Stimulated activated naive CD8-positive, alpha-beta T cell treated with anti-CD3 and anti-CD28 coated beads, Interleukin-15, Interleukin-2, amounts not matched to agents 100 ng/mL and 50 ng/mL, for 24 hours (primary cell): Measurements from ENCODE around the gene KRT33A.

Experiments
- H3K27ac Mint-ChIP-seq: one replicate; pipeline ENCODE4 v1.8.0; 2021; ENCODE audit warnings: mild to moderate bottlenecking, mixed read lengths
- H3K27me3 Mint-ChIP-seq: one replicate; pipeline ENCODE4 v1.8.0; 2021; ENCODE audit warnings: mixed read lengths
- H3K36me3 Mint-ChIP-seq: one replicate; pipeline ENCODE4 v1.8.0; 2021; ENCODE audit warnings: low read depth, mixed read lengths
- H3K4me1 Mint-ChIP-seq: one replicate; pipeline ENCODE4 v1.8.0; 2021; ENCODE audit warnings: low read depth, mixed read lengths
- H3K4me3 Mint-ChIP-seq: one replicate; pipeline ENCODE4 v1.8.0; 2021; ENCODE audit warnings: mild to moderate bottlenecking, mixed read lengths
- H3K9me3 Mint-ChIP-seq: one replicate; pipeline ENCODE4 v1.8.0; 2021; ENCODE audit warnings: mixed read lengths

Gene KRT33A

DNA sequence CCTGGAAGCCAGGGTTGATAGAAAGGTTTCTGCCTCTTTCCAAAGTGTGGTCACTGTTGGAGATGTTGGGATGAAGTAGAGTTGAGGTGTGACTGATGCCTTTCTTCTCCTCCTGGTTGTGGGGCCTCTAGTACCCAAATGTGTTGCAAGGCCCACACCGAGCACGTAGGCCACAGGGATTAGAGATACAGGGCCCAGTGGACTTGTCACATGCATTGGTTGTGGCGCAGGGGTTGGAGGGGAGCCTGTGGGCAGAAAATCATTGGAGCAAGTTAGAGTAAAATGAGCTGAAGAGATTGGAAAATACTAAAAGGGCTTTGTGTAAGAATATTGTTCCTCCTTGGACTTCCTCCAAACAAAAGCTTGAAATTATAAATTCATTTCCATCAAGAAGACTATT, 4.6 kb downstream of the KRT33A start:
- no peak overlapping the region for H3K4me3 Mint-ChIP-seq
- peaks cover 22% of the 10 kb centered on the region for H3K4me1 Mint-ChIP-seq
- H3K36me3 Mint-ChIP-seq = peaks cover 10% of the 10 kb centered on the region
- no peaks in the 10 kb centered on the region for H3K27me3 Mint-ChIP-seq
- no peak overlapping the region for H3K27ac Mint-ChIP-seq
- no peaks in the 10 kb centered on the region for H3K9me3 Mint-ChIP-seq

DNA sequence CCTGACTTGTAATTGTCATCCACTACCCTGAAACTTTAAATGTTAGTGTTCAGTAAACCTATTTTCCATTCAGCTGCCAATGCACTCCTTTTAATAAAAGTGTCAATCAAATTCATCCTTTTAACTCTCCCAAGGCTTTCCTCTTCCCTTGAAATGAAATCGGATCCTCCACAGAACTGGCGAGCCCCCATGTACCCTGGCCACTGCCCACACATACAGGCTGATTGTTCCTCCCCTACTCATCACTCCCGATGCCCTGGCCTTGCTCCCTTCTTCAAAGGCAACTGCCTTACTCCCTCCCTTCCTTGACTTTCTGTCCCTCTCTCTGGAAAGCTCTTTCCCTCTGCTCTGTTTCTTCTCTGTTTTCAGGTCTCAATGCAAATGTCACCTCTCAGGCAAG, 7.6 kb downstream of the KRT33A start:
- no peak overlapping the region for H3K27ac Mint-ChIP-seq

DNA sequence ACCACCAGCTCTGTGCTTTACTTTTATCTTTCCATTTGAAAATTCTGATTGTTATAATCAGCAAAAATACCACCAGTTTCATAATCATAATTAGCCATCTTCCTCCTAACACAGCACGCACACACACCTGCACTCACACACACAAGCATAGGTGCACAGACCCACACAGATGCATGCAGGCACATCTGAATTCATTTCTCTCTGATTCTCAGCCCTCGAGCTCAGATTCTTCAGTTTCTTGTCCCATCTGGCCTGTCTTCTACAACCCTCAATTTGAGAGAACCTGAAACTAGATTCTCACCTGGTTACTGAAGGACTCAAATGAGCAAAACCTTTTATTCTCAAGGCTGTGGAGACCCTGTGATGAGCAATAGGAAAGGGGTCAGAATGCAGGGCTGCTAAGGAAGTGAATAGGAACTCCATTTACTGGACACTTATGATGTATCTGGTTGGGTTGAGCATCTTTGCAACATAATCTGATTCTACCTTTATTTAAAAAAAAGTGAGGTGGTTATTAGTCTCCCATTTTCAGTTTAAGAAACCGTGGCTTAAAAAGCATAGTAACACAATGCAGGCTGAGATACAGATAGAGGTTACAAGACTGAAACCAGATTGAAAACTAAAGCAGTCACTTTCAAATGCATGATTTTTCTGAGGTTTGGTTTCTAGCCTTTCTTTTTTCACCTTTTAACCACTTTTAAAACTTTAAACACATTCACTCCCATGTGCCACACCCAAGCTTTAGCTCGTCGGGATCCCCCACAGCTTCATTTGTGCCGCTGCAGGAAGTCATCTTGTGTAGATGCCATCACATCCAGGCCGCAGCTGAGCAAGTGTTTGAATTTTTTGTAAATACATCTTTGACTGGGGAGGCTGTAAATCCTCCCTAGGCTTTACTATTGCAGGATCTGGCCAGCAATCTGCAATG, 9.4 kb downstream of the KRT33A start:
- Mint-ChIP-seq H3K4me3 (no peak overlapping the region), H3K27ac (no peak overlapping the region)

More for the DNA sequence above, 7.6 kb downstream of the KRT33A start:
- Mint-ChIP-seq H3K27me3 (no peaks in the 10 kb centered on the region), H3K36me3 (peaks cover 10% of the 10 kb centered on the region), H3K4me3 (no peak overlapping the region), H3K4me1 (peaks cover 50% of the 10 kb centered on the region), H3K9me3 (no peaks in the 10 kb centered on the region)

DNA sequence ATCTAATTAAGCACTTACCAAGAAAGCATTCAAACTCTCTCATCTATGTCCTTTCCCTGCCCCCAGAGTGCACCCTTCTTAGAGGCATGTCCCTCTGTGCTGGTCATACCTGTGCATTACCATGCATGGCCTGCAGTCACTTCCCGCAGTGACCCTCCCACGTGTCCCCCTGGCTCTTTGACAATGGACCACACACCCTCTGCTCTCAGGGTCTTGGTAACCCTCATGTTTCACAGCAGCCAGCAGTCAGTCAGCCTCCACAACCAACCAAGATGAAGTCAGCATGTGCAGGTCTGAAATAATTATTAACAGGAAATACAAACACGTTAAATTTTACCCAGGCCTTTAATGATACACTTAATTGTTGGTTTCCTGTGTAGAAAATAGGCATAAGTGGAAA, 10.1 kb downstream of the KRT33A start:
- Mint-ChIP-seq H3K36me3 (peaks cover 10% of the 10 kb centered on the region), H3K9me3 (no peaks in the 10 kb centered on the region), H3K27ac (no peak overlapping the region), H3K4me3 (no peak overlapping the region), H3K4me1 (peaks cover 58% of the 10 kb centered on the region), H3K27me3 (no peaks in the 10 kb centered on the region)

More for the DNA sequence above, 9.4 kb downstream of the KRT33A start:
- peaks cover 52% of the 10 kb centered on the region for H3K4me1 Mint-ChIP-seq
- H3K9me3 Mint-ChIP-seq = no peaks in the 10 kb centered on the region
- H3K36me3 Mint-ChIP-seq = peaks cover 10% of the 10 kb centered on the region
- no peaks in the 10 kb centered on the region for H3K27me3 Mint-ChIP-seq

DNA sequence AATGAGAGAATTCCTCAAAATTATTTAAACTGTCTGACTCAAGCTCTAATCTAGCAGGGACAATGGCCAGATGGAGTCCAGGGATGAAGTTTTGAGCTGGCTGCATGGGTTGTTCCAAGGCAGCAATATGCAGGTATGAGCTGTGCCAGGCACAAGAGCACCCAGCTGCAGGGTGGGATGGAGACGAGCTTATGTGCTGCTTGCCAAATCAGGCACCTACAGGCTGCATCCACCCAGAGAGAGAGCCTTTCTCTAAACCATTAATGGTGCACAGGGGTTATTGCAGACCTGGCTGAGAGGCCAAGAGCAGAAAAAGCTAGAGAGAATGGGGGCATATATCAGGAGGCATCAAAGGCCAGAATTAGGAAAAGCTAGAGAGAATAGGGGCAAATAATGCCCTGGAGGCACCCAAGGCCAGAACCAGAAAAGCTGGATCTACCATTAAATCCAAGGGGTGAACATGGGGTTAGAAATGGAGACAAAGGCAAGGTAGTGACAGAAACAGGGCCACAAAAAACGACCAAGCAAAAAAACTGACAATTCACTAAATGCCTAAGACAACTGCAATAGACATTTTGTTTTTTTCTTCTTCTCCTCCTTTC, 11.0 kb downstream of the KRT33A start:
- Mint-ChIP-seq H3K4me3 (no peak overlapping the region), H3K27me3 (no peaks in the 10 kb centered on the region), H3K4me1 (peaks cover 66% of the 10 kb centered on the region), H3K36me3 (peaks cover 10% of the 10 kb centered on the region), H3K27ac (no peak overlapping the region), H3K9me3 (no peaks in the 10 kb centered on the region)

DNA sequence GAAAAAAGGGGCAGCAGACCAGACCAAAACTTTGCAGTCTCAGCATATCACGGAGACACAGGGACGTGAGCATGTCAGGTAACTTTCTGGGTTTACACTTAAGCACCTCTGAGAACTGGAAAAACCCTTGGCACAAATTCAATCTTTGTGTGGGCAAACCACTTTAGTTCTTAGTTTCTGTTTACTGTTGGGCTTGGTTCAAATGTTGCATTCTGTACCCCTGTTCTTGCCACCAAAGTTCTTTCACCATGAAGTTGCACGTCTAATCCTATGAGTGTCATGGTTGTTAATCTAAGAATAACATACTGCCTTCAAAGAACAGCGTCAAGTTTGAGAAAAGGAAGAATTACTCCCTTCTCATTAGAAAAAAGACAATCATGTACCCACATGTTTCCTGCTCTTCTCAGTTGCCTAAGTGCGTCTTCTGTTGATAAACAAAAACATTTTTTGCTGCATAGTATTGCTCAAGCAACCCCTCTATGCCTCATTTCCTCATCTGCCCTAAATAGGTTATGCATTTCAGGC, 11.6 kb downstream of the KRT33A start:
- peaks cover 10% of the 10 kb centered on the region for H3K36me3 Mint-ChIP-seq
- no peaks in the 10 kb centered on the region for H3K27me3 Mint-ChIP-seq
- H3K4me3 Mint-ChIP-seq = no peak overlapping the region
- no peaks in the 10 kb centered on the region for H3K9me3 Mint-ChIP-seq
- H3K4me1 Mint-ChIP-seq = peaks cover 72% of the 10 kb centered on the region
- H3K27ac Mint-ChIP-seq = no peak overlapping the region

DNA sequence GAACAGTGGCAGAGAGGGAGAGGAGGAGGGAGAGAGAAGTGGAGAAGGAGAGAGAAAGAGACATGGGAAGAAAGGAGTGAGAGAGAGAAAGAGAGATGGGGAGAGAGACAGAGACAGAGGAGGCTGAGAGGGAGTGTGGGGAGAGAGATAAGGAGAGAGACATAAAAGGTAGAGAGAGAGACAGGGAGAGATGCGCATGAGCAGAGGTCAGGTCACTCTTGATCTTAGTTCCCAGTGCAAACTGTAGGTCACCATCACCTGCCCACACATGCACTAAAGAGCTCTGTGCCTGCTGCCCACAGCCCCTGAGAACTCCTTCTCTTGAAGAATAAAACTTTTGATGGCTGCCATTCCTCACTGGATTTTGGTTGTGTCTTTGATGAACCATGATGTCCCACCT, 14.9 kb downstream of the KRT33A start:
- H3K9me3 Mint-ChIP-seq = no peaks in the 10 kb centered on the region
- no peak overlapping the region for H3K4me3 Mint-ChIP-seq
- no peaks in the 10 kb centered on the region for H3K36me3 Mint-ChIP-seq
- peaks cover 53% of the 10 kb centered on the region for H3K4me1 Mint-ChIP-seq
- no peak overlapping the region for H3K27ac Mint-ChIP-seq
- H3K27me3 Mint-ChIP-seq = no peaks in the 10 kb centered on the region

DNA sequence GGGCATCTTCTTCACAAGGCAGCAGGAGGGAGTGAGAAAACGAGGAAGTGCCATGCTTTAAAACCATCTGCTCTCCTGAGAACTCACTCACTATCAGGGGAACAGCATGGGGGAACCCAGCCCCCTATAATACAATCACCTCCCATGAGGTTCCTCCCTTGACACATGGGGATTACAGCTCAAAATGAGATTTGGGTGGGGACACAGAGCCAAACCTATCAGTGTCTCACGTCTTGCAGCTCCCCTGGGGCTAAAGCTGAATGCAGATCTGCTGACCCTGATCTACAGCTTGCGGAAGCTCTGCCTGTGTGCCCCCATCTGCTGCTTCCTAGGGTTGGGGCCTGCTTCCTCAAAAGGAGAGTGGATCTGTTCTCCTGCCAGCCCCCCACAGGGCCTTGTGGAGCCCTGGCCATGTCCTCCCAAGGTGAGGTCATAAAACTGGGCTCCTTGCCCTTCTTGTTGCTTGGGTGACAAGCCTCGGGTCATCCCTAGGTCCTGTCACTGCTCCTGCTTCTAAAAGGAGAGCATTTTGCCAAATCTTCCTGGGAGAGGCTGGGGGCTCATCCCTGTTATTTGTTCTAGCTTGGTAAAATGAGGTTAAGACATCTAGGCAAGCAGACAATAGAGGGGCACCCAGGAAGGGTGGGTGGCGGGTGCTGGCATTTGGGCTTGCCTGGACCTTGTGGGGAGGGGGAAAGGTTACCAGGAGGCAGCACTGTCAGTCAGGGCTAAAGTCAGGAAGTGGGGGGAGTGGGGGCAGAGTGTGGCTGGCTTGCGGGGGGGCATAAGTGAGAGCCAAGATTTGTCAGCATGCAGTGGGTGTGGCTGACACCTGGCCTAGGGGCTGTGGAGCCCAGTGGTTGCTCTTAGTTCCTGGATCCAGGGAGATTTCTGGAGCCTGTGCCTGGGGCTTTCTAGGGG, 16.0 kb downstream of the KRT33A start:
- no peak overlapping the region for H3K27ac Mint-ChIP-seq
- no peaks in the 10 kb centered on the region for H3K36me3 Mint-ChIP-seq
- no peak overlapping the region for H3K4me3 Mint-ChIP-seq

DNA sequence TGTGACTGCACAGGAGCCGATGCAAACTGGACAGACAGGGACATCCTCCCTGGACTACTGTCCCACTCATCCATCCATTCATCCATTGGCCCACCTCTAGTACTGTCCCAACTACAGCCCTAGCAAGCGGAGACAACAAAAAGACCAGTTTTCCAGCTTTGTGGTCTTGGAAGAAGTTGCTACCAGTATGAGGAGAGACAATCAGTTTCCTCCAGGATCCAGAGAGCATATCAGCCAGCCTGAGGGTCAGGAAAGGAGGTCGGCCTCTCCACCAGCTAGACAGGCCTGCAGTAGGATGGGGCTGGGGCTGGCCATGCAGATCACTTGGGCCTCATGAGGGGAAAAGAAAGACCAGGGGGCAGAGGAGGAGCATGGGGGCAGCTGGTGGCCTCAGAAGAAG, 16.8 kb downstream of the KRT33A start:
- Mint-ChIP-seq H3K27ac (no peak overlapping the region), H3K4me3 (no peak overlapping the region), H3K27me3 (no peaks in the 10 kb centered on the region), H3K9me3 (no peaks in the 10 kb centered on the region), H3K4me1 (peaks cover 34% of the 10 kb centered on the region), H3K36me3 (no peaks in the 10 kb centered on the region)

More for the DNA sequence above, 16.0 kb downstream of the KRT33A start:
- H3K27me3 Mint-ChIP-seq = no peaks in the 10 kb centered on the region
- H3K9me3 Mint-ChIP-seq = no peaks in the 10 kb centered on the region
- H3K4me1 Mint-ChIP-seq = peaks cover 42% of the 10 kb centered on the region

DNA sequence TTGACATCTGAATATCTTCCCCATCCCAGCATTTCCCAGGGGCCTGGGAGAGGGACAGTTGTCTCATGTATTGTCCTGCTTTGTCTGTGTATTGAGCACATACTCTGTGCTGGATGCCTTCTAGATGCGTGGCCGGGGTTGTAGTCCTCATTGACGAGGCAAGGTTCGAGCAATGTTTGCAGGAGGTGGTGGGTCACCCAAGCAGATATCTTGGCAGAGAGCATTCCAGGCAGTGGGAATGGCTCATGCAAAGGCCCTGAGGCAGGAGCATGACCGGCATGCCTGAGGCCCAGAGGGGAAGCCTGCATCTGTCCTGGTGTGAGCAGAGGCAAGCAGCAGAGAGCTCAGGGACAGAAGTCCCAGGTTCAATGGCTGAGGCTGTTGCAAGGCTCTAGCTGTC, 17.5 kb downstream of the KRT33A start:
- no peak overlapping the region for H3K27ac Mint-ChIP-seq
- no peak overlapping the region for H3K4me3 Mint-ChIP-seq
- H3K36me3 Mint-ChIP-seq = no peaks in the 10 kb centered on the region
- no peaks in the 10 kb centered on the region for H3K9me3 Mint-ChIP-seq
- no peaks in the 10 kb centered on the region for H3K27me3 Mint-ChIP-seq
- H3K4me1 Mint-ChIP-seq = peaks cover 28% of the 10 kb centered on the region

DNA sequence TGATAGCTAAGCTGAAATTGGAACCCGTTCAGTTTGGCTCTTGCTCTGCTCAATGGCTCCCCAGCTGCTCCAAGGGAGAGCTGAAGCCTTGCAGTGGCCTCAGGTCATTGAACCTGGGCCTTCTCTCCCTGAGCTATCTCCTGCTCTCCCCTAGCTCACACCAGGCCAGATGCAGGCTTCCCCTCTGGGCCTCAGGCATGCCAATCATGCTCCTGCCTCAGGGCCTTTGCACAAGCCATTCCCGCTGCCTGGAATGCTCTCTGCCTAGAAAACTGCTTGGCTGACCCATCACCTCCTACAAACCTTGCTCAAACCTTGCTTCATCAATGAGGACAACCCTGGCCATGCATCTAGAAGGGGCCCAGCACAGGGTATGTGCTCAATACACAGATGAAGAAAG, 18.4 kb downstream of the KRT33A start:
- H3K9me3 Mint-ChIP-seq = no peaks in the 10 kb centered on the region
- no peaks in the 10 kb centered on the region for H3K36me3 Mint-ChIP-seq
- H3K4me1 Mint-ChIP-seq = peaks cover 27% of the 10 kb centered on the region
- H3K4me3 Mint-ChIP-seq = no peak overlapping the region
- no peak overlapping the region for H3K27ac Mint-ChIP-seq
- no peaks in the 10 kb centered on the region for H3K27me3 Mint-ChIP-seq

DNA sequence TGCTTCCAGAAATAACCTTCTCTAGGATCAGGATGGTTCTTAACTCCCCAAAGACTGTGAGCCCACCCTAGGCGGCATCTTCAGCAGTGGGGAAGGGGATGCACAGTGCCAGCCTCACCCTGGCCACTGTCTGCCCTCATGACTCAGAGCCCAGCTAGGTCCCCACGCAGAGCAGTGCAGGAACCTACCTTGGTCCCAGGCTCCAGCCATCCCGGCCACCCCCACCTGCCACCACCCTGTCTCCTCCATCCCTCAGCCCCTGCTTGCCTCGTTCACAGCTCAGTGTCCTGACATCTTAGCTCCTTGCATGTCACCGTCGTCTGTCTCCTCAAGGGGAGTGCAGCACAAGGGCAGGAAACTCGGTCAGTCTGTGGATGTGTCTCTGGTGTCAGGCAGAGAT, 19.0 kb downstream of the KRT33A start:
- H3K4me3 Mint-ChIP-seq = no peak overlapping the region
- no peak overlapping the region for H3K27ac Mint-ChIP-seq
- no peaks in the 10 kb centered on the region for H3K27me3 Mint-ChIP-seq
- no peaks in the 10 kb centered on the region for H3K36me3 Mint-ChIP-seq
- H3K4me1 Mint-ChIP-seq = peaks cover 34% of the 10 kb centered on the region
- no peaks in the 10 kb centered on the region for H3K9me3 Mint-ChIP-seq

DNA sequence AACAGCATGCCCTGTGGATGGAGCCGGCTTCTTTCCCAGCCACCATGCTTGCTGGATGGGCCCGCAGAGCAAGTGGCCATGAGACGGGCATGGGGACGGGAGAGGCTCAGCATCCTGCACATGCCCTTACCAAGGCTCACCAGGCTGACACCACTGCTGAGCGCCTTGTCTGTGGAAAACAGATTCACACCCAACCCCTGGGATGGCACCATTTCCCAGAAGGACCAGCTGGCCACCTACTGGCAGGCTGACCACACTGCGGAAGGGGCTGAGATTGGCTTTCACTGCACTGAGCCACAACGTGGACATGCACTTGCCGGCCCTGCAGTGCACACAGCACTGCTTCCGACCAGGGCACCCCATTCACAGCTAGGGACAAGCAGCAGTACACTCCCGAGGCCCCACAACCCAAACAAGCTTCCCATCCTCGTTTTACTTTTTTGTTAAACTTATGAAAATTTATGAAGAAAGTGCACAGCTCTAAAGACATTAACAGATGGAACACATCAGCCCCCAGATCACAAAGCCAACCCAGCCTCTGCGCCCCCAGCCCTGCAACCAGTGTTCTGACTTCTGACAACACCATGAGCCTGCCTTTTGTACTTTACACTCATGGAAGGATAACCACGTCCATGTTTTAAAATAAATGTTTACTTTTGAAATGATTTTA, 21.2 kb downstream of the KRT33A start:
- Mint-ChIP-seq H3K4me3 (no peak overlapping the region), H3K27me3 (no peaks in the 10 kb centered on the region), H3K4me1 (peaks cover 20% of the 10 kb centered on the region), H3K9me3 (no peaks in the 10 kb centered on the region), H3K27ac (no peak overlapping the region), H3K36me3 (no peaks in the 10 kb centered on the region)

DNA sequence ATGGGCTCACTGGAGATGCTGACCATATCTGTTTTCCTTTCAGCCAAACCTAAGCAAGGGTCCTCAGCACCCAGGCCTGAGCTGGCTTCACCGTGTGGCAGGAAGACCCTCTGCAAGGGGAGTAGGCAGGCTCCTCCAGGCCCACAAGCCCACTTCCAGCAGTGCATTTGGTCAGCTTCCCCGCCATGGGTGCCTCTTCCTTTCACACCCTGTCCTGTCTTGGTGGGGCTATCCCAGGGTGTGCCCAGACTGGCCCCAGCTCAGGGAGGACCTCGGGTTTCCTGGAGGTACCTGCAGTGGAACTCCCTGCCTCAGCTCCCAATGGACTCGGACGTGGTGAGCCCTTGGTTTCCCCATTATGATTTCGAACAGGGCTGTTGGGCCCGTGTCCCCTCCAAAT, 22.4 kb downstream of the KRT33A start:
- peaks cover 18% of the 10 kb centered on the region for H3K4me1 Mint-ChIP-seq
- no peak overlapping the region for H3K4me3 Mint-ChIP-seq
- no peaks in the 10 kb centered on the region for H3K9me3 Mint-ChIP-seq
- H3K27me3 Mint-ChIP-seq = no peaks in the 10 kb centered on the region
- H3K27ac Mint-ChIP-seq = no peak overlapping the region
- no peaks in the 10 kb centered on the region for H3K36me3 Mint-ChIP-seq
